HG03558 (cell line): ENCODE results near the gene TMEM225B.
"Not testable (repeated sequence)": the region's sequence is repeated elsewhere in the genome, so short reads cannot be mapped to it uniquely, and the experiment has no call there.

Experiments used
- ATAC-seq: cut with Tn5 transposase; IDR thresholded peaks from one replicate; pipeline ENCODE4 v1.9.1; 2021; ENCODE audit warnings: moderate number of reproducible peaks; ENCODE audit not compliant: unreplicated experiment; ENCODE audit errors: extremely low read depth

Gene TMEM225B

GRCh38 chr7:99651290-99651689 is 53.2 kb downstream of the TMEM225B start:
- ATAC-seq: no peak

- no peak for ATAC-seq
These were observed 54.6 kb downstream of the TMEM225B start for GRCh38 chr7:99652671-99653070.

GRCh38 chr7:99653269-99653668 is 55.2 kb downstream of the TMEM225B start:
- not testable (repeated sequence) for ATAC-seq

DNA sequence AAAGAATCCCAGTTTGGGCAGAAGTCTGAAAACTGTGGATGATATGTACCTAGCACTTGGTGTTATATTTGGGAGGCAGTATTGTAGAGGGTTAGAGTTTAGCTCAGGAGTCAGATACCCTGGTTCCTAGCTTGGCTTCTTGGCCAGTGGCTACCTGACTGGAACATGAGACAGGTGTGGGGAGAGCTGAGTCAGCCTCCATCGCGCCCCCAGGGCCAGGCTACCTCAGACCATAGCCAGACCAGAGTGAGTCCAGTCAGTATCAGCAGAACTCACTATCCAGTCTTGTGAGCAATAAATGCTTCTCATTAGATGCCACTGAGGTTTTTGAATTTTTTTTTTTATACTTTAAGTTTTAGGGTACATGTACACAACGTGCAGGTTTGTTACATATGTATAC is 55.7 kb downstream of the TMEM225B start:
- ATAC-seq: no peak

- ATAC-seq: not testable (repeated sequence)
These were observed 56.6 kb downstream of the TMEM225B start for GRCh38 chr7:99654626-99655025.

DNA sequence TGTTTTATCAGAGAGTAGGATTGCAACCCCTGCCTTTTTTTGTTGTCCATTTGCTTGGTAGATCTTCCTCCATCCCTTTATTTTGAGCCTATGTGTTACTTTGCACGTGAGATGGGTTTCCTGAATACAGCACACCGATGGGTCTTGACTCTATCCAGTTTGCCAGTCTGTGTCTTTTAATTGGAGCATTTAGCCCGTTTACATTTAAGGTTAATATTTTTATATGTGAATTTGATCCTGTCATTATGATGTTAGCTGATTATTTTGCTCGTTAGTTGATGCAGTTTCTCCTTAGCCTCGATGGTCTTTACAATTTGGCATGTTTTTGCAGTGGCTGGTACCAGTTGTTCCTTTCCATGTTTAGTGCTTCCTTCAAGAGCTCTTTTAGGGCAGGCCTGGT is 59.8 kb downstream of the TMEM225B start:
- not testable (repeated sequence) for ATAC-seq
